SK-N-SH (cell line): Measurements from ENCODE around the gene THAP8.

Experiments
- EZH2phosphoT487 ChIP-seq: fragments of 200-600 bp; sonication (generic); IDR thresholded peaks from 2 replicates; pipeline ENCODE4 v1.6.1; 2017; ENCODE audit warnings: low read depth, mixed run types, mild to moderate bottlenecking, antibody characterized with exemption, moderate library complexity, borderline replicate concordance
- NFIC ChIP-seq: IDR thresholded peaks from 2 replicates; pipeline ENCODE4 v1.4.0; 2012; ENCODE audit warnings: borderline replicate concordance
- POLR2AphosphoS5 ChIP-seq: IDR thresholded peaks from 2 replicates; pipeline ENCODE4 v1.6.1; 2012; ENCODE audit warnings: low read depth, low read length
- TEAD4 ChIP-seq: IDR thresholded peaks from 2 replicates; pipeline ENCODE4 v1.4.0; 2012; ENCODE audit warnings: mild to moderate bottlenecking, borderline replicate concordance; ENCODE audit not compliant: insufficient read depth
- TF ChIP-seq, protein P1 (sequence below): fragments of 200-600 bp; sonication (generic); IDR thresholded peaks from 2 replicates; pipeline ENCODE4 v1.6.1; 2017; ENCODE audit warnings: antibody characterized with exemption, mild to moderate bottlenecking, moderate library complexity
- TF ChIP-seq, protein P2 (sequence below): IDR thresholded peaks from 2 replicates; pipeline ENCODE4 v1.4.0; 2012; ENCODE audit warnings: low read depth, borderline replicate concordance

DNA sequence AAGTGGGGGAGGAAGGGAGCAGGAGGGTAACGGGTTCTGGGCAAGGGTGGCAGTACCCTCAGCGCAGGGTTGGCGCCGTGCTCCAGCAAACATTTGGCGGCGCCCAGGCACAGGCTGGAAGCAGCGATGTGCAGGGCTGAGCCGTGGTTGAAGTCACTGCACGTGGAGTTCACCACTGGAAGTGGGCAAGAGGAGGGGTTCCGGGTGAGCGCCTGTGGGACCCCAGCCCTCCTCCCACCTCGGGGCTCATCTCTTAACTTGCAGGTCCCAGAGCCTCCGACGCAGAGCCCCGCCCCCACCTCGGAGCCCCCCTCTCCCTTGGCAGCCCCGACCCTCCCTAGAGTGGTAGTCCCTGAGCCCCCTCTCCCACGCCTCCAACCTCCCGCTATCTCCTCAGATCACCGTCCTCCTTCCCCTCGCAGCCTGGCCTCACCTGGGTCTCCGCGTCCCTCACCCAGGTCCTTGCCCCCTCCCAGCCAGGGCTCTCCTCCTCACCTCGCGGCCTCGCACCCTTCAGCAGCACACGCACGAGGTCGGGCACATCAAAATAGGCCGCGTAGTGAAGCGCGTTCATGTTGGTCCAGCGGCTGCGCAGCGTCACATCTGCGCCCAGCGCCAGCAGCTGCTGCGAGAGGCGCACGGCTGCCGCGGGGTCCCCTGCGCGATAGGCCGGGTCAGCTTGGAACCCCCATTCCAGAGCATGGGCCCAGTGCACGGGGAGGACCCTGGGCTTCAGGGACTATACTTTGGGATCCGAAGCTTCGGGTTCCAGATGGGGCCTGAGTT, 27.8 kb downstream of the THAP8 start:
- TF ChIP-seq NFIC = no peak
- TF ChIP-seq, protein P1, sequence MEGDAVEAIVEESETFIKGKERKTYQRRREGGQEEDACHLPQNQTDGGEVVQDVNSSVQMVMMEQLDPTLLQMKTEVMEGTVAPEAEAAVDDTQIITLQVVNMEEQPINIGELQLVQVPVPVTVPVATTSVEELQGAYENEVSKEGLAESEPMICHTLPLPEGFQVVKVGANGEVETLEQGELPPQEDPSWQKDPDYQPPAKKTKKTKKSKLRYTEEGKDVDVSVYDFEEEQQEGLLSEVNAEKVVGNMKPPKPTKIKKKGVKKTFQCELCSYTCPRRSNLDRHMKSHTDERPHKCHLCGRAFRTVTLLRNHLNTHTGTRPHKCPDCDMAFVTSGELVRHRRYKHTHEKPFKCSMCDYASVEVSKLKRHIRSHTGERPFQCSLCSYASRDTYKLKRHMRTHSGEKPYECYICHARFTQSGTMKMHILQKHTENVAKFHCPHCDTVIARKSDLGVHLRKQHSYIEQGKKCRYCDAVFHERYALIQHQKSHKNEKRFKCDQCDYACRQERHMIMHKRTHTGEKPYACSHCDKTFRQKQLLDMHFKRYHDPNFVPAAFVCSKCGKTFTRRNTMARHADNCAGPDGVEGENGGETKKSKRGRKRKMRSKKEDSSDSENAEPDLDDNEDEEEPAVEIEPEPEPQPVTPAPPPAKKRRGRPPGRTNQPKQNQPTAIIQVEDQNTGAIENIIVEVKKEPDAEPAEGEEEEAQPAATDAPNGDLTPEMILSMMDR = no peak
- TF ChIP-seq POLR2AphosphoS5 = no peak
- no peak for TF ChIP-seq TEAD4
- TF ChIP-seq EZH2phosphoT487 = no peak
- TF ChIP-seq, protein P2, sequence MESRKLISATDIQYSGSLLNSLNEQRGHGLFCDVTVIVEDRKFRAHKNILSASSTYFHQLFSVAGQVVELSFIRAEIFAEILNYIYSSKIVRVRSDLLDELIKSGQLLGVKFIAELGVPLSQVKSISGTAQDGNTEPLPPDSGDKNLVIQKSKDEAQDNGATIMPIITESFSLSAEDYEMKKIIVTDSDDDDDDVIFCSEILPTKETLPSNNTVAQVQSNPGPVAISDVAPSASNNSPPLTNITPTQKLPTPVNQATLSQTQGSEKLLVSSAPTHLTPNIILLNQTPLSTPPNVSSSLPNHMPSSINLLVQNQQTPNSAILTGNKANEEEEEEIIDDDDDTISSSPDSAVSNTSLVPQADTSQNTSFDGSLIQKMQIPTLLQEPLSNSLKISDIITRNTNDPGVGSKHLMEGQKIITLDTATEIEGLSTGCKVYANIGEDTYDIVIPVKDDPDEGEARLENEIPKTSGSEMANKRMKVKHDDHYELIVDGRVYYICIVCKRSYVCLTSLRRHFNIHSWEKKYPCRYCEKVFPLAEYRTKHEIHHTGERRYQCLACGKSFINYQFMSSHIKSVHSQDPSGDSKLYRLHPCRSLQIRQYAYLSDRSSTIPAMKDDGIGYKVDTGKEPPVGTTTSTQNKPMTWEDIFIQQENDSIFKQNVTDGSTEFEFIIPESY = no peak
